ENCODE data around the gene IL1RAPL2. TPM values are rescaled to one million over a fixed set of nuclear protein-coding genes. Genes with fewer than 3 reads are reported as not detected.

Gene IL1RAPL2
- total RNA-seq, 1 experiment from 2014 or later: not detected

- no peaks in the 10 kb centered on the region for H3K4me1 ChIP-seq (ENCODE audit: control insufficient read depth, insufficient read depth, low read length)
- H3K9me3 ChIP-seq (ENCODE audit: control insufficient read depth, insufficient read depth, low read depth, low read length): no peaks in the 10 kb centered on the region
- in situ Hi-C loops (cut with HindIII; ENCODE audit: low pct_unique_long_range_greater_than_20kb, low sequenced_read_pairs) (no loop called here), intact Hi-C loops (cut with micrococcal nuclease; ENCODE audit: unreplicated experiment) (loop anchor here (5.0 to 10.0 kb wide), 2 partner anchors 263 to 355 kb away; partner anchors contain the start of gene IL1RAPL2)
- DNase-seq (ENCODE audit: low read depth, low spot score): peak; percentile 74
- ChIA-PET CTCF (interaction anchor here (0.5 to 1.1 kb wide), 3 partner anchors 14 to 356 kb away, joined by 4 to 6 read pairs (median 6); partner anchors contain the start of gene IL1RAPL2), POLR2A (no interaction called here)
- H3K36me3 ChIP-seq (ENCODE audit: control insufficient read depth, insufficient read depth, low read length): no peaks in the 10 kb centered on the region
- TF ChIP-seq TCF7L2 (IDR thresholded peaks at IDR 0.05; ENCODE audit: low read depth, low read length) (no peak), REST (IDR thresholded peaks at IDR 0.05; ENCODE audit: insufficient read depth in 1 of 2, low read depth in 2 of 2, low read length in 1 of 2) (no peak), CTCF (IDR thresholded peaks at IDR 0.05) (peak; percentile 96), SIN3A (IDR thresholded peaks at IDR 0.05; ENCODE audit: borderline replicate concordance, insufficient read depth, low read depth, low read length) (no peak), POLR2AphosphoS5 (IDR thresholded peaks at IDR 0.05; ENCODE audit: low read depth, low read length) (no peak)
- BruUV-seq (replicated peaks): no TSS peak
- ATAC-seq: peak; percentile 93
- no peak overlapping the region for H3K4me3 ChIP-seq (ENCODE audit: low read depth in 2 of 2, low read length in 2 of 2)
- H3K27ac ChIP-seq (ENCODE audit: low read length): no peak overlapping the region
- H3K27me3 ChIP-seq (ENCODE audit: control insufficient read depth, insufficient read depth, low read length): no peaks in the 10 kb centered on the region
Measured at GRCh38 chrX:104922206-104922621, 356.2 kb downstream of the IL1RAPL2 start.

GRCh38 chrX:104929324-104929723 is 363.3 kb downstream of the IL1RAPL2 start:
- in situ Hi-C loops (cut with HindIII; ENCODE audit: low pct_unique_long_range_greater_than_20kb, low sequenced_read_pairs) (no loop called here), intact Hi-C loops (cut with micrococcal nuclease; ENCODE audit: unreplicated experiment) (loop anchor here (10.0 kb wide), 1 partner anchor 255 kb away; no protein-coding TSS in a partner anchor)
- POLR2A ChIA-PET: no interaction called here

More at GRCh38 chrX:104929324-104929723, 363.3 kb downstream of the IL1RAPL2 start:
- no TSS peak for BruUV-seq (replicated peaks)
- H3K27me3 ChIP-seq (ENCODE audit: control insufficient read depth, insufficient read depth, low read length): no peaks in the 10 kb centered on the region
- no peaks in the 10 kb centered on the region for H3K36me3 ChIP-seq (ENCODE audit: control insufficient read depth, insufficient read depth, low read length)
- DNase-seq (ENCODE audit: low read depth, low spot score): no peak
- H3K9me3 ChIP-seq (ENCODE audit: control insufficient read depth, insufficient read depth, low read depth, low read length): no peaks in the 10 kb centered on the region
- no peaks in the 10 kb centered on the region for H3K4me1 ChIP-seq (ENCODE audit: control insufficient read depth, insufficient read depth, low read length)
- no peak overlapping the region for H3K27ac ChIP-seq (ENCODE audit: low read length)
- ATAC-seq: no peak
- TF ChIP-seq SIN3A (IDR thresholded peaks at IDR 0.05; ENCODE audit: borderline replicate concordance, insufficient read depth, low read depth, low read length) (no peak), TCF7L2 (IDR thresholded peaks at IDR 0.05; ENCODE audit: low read depth, low read length) (no peak), POLR2AphosphoS5 (IDR thresholded peaks at IDR 0.05; ENCODE audit: low read depth, low read length) (no peak), REST (IDR thresholded peaks at IDR 0.05; ENCODE audit: insufficient read depth in 1 of 2, low read depth in 2 of 2, low read length in 1 of 2) (no peak), CTCF (IDR thresholded peaks at IDR 0.05) (no peak)
- H3K4me3 ChIP-seq (ENCODE audit: low read depth in 2 of 2, low read length in 2 of 2): no peak overlapping the region
- CTCF ChIA-PET: no interaction called here
